Ovary (tissue), 9 donors: ENCODE results near the gene LAD1. TPM values are rescaled to one million over a fixed set of nuclear protein-coding genes. Genes with fewer than 3 reads are reported as not detected.

Source experiments
- DNase-seq, 5 donors: peaks; one replicate each; pipeline ENCODE4 v3.0.0-alpha.2; 2019 to 2020
- H3K27ac ChIP-seq, 2 donors: fragments of 200-600 bp; one replicate each; pipeline versions ENCODE4 v1.5.1 to v1.8.0; 2019 to 2022
- H3K27me3 ChIP-seq: fragments of 200-600 bp; one replicate; pipeline ENCODE4 v1.8.0; 2022
- H3K36me3 ChIP-seq: fragments of 200-600 bp; sonication (generic); one replicate; pipeline ENCODE4 v1.5.1; 2019
- H3K4me1 ChIP-seq: one replicate; pipeline ENCODE4 v1.8.1; 2013; ENCODE audit warnings: mild to moderate bottlenecking, moderate library complexity; ENCODE audit not compliant: insufficient read depth
- H3K4me3 ChIP-seq: fragments of 200-600 bp; sonication (generic); one replicate; pipeline ENCODE4 v1.5.1; 2017
- H3K9me3 ChIP-seq, 2 donors: fragments of 200-600 bp in 1 of 2; sonication (generic) in 1 of 2; one replicate each; pipeline versions ENCODE4 v1.5.1 to v1.8.1; 2013 to 2019; ENCODE audit warnings: mild to moderate bottlenecking in 1 of 2, moderate library complexity in 1 of 2
- CTCF ChIP-seq, 3 donors: fragments of 450-650 bp in 2 of 3; fragments of 200-600 bp in 1 of 3; IDR thresholded peaks; one replicate each; pipeline versions ENCODE4 v1.5.1 to v1.8.0; 2016 to 2022; ENCODE audit warnings: antibody characterized with exemption in 3 of 3, mild to moderate bottlenecking in 1 of 3
- EP300 ChIP-seq: sonication (generic); formaldehyde crosslinking; IDR thresholded peaks from one replicate; pipeline ENCODE4 v1.6.1; 2017; ENCODE audit warnings: antibody characterized with exemption
- POLR2A ChIP-seq: fragments of 450-650 bp; IDR thresholded peaks from one replicate; pipeline ENCODE4 v1.6.1; 2017; ENCODE audit warnings: antibody characterized with exemption, mild to moderate bottlenecking, moderate library complexity
- WGBS, 3 donors: extraction: QIAGEN DNeasy Blood & Tissue Kit in 1 of 3; methylation state at CpG; one replicate each; pipeline versions ENCODE4 v1.1.5 to v1.1.7; 2013 to 2017; 5-methylcytosine and 5-hydroxymethylcytosine counted together
- intact Hi-C, 4 donors: fragments of 100-400 bp; cut with DNase I; formaldehyde crosslinking; loops; one replicate each; pipeline versions ENCODE4 v1.11.0 to v1.15.1; 2022 to 2023
- polyA plus RNA-seq, 2 donors: library from polyadenylated mRNA; stranded (reverse); fragments of 200-250 nt in 1 of 2; fragments of 350-450 nt in 1 of 2; fragmentation: Illumina TruSeq in 1 of 2; extraction: RNeasy Lipid Tissue Mini Kit (QIAGEN cat#74804) in 1 of 2; gene quantifications; one replicate each; pipeline ENCODE4 v1.2.3, GENCODE V29; 2013 to 2014
- total RNA-seq, 7 donors: library from RNA; depleted of rRNA in 2 of 7; stranded (reverse); fragments of >200 nt in 2 of 7; fragmentation: NEBNext Ultra II Directional in 3 of 7; extraction: Animal tissue kit (Norgen Biotek cat#: 25700) in 3 of 7; gene quantifications; one replicate each; pipeline versions ENCODE4 v1.1.0 to v1.2.4, GENCODE V29; 2016 to 2023
- donor health status: DM: no; HTN: no; CAD: no; lungs with moderate emphysema.
- donor health status: DM: no; HTN: no; CAD: no.
- donor health status: Bipolar disorder and iron deficiency.
- donor health status: DM: yes; HTN: yes; CAD: no.
- donor health status: DM: no; HTN: no; CAD: no.
- donor health status: DM: yes; HTN: yes; CAD: no.

Gene LAD1
- total and polyA plus RNA-seq, 9 donors = 0.13 to 9.8 (median 2.1) TPM; not detected in 2

DNA sequence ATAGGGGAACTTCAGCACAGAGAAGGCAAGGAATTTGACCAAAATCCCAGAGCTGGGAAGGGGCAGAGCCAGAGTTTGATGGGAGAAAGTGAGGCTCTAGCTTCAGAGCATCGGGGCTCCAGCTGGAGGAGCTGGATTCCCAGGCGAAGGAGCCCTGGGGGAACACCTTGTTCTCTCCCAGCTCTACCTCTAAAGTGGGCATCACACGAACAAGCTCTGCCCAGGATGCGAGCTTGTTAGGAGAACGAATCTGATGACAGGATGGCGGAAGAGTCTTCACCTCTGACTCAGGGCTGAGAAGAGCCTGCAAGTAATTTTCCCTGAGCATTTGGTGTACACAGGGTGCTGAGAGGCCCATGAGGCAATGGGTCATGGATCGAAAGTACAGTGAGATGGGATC, 43.7 kb downstream of the LAD1 start:
- TF ChIP-seq CTCF (IDR thresholded peaks at IDR 0.05) = no peak
- no peak for TF ChIP-seq POLR2A
- no peak for TF ChIP-seq EP300
- Histone ChIP-seq H3K36me3 (no peaks in the 10 kb centered on the region), H3K9me3 (no peaks in the 10 kb centered on the region), H3K27me3 (no peaks in the 10 kb centered on the region), H3K4me3 (no peak overlapping the region), H3K4me1 (no peaks in the 10 kb centered on the region), H3K27ac (no peak overlapping the region)
- DNase-seq = no peak
- 84 to 87% (median 86%) methylated on average over 7 of the region's 7 CpGs for WGBS, 3 donors
- intact Hi-C loops = no loop called here

DNA sequence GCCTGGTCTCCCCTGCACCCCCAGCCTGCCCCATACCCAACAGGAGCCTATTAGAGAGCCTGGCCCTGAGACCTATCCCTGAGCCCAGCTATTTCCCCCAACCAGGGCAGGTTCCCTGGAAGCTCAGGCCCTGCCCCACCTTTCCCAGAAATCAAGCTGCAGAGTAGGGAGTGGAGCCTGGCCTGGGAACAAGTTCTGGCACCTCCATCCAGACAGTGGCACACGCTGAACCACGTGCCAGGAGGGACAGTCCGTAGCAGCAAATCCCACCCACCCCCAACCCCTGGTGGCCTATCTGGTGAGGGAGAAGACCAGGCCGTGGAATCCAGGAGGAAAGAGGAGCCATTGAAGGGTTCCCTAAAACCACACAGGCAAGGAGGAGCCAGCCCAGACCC, 44.2 kb downstream of the LAD1 start:
- Histone ChIP-seq H3K9me3 (no peaks in the 10 kb centered on the region), H3K27me3 (no peaks in the 10 kb centered on the region), H3K4me3 (no peak overlapping the region), H3K27ac (no peak overlapping the region), H3K36me3 (no peaks in the 10 kb centered on the region), H3K4me1 (no peaks in the 10 kb centered on the region)
- WGBS, 3 donors = 34 to 57% (median 49%) methylated on average over 4 of the region's 4 CpGs
- intact Hi-C loops = no loop called here
- TF ChIP-seq EP300 = no peak
- TF ChIP-seq CTCF (IDR thresholded peaks at IDR 0.05) = no peak
- no peak for TF ChIP-seq POLR2A
- peak in 1 of 5 donors; percentile 6 for DNase-seq

DNA sequence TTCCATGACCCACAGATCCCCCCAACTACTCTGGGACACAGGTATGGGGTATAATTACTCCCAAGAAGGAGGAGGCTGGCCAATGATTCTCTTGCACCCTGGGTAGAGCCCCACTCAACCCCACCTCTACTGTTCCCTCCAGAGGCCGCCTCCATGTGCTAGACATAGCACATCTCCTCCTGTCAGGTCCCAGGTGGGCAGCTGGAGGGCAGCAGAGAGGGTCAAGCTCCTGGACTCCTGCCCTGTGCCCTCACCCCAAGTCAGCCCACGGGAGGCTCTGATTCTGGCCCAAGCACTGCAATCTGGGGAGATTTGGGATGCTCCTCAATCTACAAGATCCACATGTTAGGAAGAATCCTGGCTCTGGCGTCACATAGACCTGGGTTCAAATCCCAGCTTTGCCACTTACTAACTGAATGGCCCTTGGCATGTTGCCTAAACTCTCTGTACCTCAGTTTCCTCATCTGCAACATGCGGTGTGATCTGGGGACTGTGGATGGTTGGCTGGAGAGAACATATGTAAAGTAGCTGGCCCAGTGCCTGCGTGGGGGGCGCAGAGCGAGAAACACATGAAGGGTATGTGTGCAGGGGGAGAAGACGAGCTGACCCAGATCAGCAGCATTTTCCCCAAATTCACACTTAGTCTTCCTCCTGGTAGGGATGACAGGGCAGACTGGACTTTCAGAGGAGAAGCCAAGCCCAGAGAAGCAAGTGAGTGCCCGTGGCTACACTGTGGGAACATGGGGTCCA, 44.8 kb downstream of the LAD1 start:
- Histone ChIP-seq H3K4me3 (no peak overlapping the region), H3K9me3 (no peaks in the 10 kb centered on the region), H3K4me1 (no peaks in the 10 kb centered on the region), H3K27ac (no peak overlapping the region), H3K36me3 (no peaks in the 10 kb centered on the region), H3K27me3 (no peaks in the 10 kb centered on the region)
- intact Hi-C loops = no loop called here
- 86 to 91% (median 89%) methylated on average over 9 of the region's 9 CpGs for WGBS, 3 donors
- TF ChIP-seq EP300 (no peak), CTCF (IDR thresholded peaks at IDR 0.05) (no peak), POLR2A (no peak)
- DNase-seq = peak in 1 of 5 donors; percentile 4

DNA sequence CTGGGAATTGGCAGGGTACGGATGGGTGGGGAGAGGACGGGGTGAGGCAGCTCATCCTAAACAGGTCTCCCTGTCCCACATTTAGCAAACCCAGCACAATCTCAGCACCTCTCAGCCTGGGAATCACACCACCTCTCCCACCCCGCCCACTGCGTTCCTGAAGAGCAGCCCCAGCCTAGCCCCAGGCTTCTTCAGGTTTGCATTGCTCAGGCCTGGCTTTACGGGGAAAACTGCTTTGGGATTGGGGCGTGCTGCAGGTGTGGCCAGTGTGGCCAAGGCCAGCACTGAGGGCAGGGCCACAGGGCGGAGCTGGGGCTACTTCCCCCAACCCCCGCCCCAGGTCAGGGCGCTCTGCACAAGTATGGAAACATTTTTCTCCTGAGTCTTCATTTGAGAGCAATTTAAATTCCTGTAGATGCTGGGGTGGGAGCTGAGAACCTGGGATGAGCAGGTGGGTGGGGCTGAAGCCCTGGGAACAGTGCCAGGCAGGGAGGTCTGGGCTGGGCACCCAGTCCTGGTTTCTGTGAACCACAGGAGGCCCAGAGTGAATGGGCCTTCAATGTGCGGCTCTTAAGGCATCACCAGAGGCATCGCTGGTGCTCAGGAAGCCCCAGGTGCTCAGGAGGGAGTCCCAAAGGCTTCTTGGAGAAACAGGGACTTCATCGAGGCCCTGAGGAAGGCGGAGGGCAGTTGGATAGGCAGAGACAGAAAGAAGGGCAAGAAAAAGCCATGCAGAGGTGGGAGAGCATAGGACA, 45.8 kb downstream of the LAD1 start:
- DNase-seq = peak in 1 of 5 donors; percentile 3
- no peaks in the 10 kb centered on the region for H3K27me3 ChIP-seq
- H3K4me1 ChIP-seq = no peaks in the 10 kb centered on the region
- no peak overlapping the region for H3K4me3 ChIP-seq
- no peak overlapping the region for H3K27ac ChIP-seq
- H3K36me3 ChIP-seq = no peaks in the 10 kb centered on the region
- no peaks in the 10 kb centered on the region for H3K9me3 ChIP-seq
- intact Hi-C loops = no loop called here
- TF ChIP-seq EP300 = no peak
- no peak for TF ChIP-seq POLR2A
- TF ChIP-seq CTCF (IDR thresholded peaks at IDR 0.05) = no peak
- 79 to 89% (median 85%) methylated on average over 13 of the region's 13 CpGs for whole genome bisulfite sequencing, 3 donors
